NCI-H1417 treated with DMSO at 0.1 percent for 48 hours (cell line): ENCODE data around the gene CCDC88A.
"Not testable (repeated sequence)": the region's sequence is repeated elsewhere in the genome, so short reads cannot be mapped to it uniquely, and the experiment has no call there.

Experiments
- DNase-seq: peaks from one replicate; lab custom pipeline; 2025; lab: John Stamatoyannopoulos, UW

Gene CCDC88A

GRCh38 chr2:55421326-55421725 lies 1.7 kb upstream of the CCDC88A start:
- DNase-seq: no peak

GRCh38 chr2:55420871-55421270 lies 1.2 kb upstream of the CCDC88A start:
- no peak for DNase-seq

DNA sequence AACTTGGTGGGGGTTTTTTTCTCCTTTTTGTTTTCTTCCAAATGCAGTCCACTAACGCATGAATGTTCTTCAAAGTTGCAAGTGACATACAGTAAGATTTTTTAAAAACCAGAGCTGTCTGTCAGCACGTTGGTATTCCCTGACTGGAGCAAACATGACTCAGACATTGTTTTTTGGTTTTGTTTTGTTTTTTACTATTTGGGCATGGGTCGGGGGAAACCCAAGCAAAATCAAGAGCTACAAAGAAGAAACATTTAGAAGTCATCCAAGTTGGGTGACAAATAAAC lies 726 bp upstream of the CCDC88A start:
- DNase-seq: no peak

- DNase-seq: no peak
Measured at GRCh38 chr2:55419233-55419678, 400 bp downstream of the CCDC88A start.

- DNase-seq: no peak
Measured at GRCh38 chr2:55418512-55419232, 984 bp downstream of the CCDC88A start.

DNA sequence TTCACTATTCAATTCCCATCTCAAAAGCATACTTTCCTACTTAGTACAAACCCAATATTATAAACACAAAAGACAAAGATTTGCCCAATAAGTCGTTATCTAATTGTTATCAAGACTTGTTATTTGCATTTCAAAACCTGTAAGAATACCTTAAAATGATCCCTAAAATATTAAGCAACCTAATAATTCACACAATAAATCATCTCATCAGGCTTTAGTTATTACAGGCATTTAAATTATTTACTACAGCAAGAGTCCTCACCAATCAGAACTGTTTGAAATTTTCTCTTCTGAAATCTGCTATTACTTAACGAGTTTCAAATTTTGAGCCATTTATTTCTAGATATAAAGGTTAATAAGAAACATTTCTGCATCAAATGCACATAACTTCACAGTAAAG lies 1.6 kb downstream of the CCDC88A start:
- DNase-seq: no peak

DNA sequence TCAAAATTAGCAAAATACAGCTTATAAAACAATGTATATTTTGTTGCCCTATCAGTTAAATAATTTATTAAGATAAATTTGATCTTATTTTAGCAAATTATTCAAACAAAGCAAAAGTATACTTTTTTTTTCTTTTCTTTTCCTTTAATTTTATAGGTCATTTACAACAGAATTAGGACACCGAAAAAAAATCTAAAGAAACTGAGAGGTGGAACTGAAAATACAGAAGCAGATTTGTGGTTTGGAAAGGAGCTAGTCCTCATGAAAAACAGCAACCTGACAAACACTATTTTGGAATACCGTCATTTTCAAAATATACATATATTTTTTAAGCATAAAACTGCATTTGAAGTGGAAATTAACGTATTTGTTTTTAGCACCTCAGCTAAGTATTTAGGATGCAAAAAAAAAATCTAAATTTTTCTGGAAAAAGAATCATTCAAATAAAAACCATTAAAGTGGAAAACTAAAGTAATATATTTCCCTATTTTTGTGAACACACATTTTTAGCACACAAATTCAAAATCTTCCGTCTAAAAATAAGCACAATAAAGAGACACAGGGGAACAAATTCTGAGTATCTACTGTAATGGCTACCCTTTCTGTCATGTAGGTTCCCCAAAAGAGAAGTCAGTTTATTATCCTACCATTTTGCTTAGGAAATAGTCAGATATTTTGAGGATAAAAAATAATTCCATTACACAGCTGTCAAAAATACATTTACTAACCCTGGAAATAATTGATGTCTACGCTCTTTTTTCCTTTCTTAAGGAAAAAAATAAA lies 2.7 kb downstream of the CCDC88A start:
- no peak for DNase-seq

GRCh38 chr2:55415300-55415699 lies 4.4 kb downstream of the CCDC88A start:
- DNase-seq: no peak

- no peak for DNase-seq
Measured at GRCh38 chr2:55408918-55409868, 10.5 kb downstream of the CCDC88A start.

DNA sequence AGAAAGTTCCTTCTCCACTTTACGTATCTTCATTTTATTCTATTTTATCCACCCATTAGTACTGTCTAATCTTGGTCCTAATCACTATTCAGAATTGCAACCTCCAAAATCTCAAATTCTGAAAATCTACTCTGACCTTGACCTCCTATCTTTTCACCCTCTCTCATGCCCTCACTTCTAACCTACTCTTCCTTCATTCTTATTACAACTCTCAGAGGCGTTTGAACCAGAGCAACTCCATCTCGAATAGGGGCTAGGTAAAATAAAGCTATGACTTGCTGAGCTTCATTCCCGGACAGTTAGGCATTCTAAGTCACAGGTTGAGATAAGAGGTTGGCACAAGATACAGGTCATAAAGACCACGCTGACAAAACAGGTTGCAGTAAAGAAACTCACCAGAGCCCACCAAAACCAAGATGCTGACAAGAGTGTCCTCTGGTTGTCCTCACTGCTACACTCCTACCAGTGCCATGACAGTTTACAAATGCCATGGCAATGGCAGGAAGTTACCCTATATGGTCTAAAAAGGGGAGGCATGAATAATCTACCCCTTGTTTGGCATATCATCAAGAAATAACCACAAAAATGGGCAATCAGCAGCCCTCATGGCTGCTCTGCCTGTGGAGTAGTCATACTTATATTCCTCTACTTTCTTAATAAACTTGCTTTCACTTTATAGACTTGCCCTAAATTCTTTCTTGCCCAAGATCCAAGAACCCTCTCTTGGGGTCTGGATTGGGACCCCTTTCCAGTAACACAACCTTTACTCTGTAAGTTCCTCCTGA lies 11.4 kb downstream of the CCDC88A start:
- DNase-seq: no peak

DNA sequence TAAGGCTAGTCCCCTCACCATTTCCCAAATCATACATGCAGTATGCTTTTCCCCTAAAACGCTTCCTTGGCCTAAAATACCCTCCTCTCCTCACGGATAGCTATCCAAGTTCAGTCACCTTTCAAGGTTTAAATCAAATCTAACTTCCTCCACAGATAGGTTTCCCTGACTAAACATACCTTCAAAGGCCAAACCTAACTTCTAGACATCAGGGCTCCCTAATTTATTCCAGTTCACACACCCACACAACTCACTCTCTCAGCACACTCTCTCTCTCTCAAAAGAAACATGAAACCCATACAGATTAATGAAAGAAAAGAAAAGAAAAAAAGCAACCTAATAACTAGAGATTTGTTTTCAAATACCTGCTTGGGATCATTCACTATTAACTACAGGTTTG lies 14.5 kb downstream of the CCDC88A start:
- DNase-seq: no peak

- no peak for DNase-seq
Measured at GRCh38 chr2:55403256-55403998, 16.2 kb downstream of the CCDC88A start.

GRCh38 chr2:55401124-55401523 lies 18.5 kb downstream of the CCDC88A start:
- DNase-seq: no peak

DNA sequence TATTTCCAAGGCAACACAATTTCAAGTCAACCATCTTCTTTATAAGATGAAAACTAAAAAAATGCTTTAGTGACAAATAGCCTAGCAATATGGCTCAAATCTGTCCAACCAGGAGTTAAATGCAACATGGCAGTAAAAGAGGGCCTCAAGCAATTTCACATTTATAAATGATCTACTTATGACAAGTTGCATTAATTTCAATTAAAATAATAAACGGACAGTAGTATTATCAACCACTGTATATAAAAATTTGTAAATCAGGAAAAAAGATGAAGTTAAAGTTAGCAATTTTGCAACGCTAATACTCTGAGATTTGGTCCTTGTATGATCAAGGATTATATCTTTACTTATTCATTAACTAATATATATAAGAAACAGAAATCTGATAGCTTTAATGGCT lies 19.3 kb downstream of the CCDC88A start:
- no peak for DNase-seq

GRCh38 chr2:55399815-55400214 lies 19.8 kb downstream of the CCDC88A start:
- no peak for DNase-seq

GRCh38 chr2:55395724-55396605 lies 23.7 kb downstream of the CCDC88A start:
- no peak for DNase-seq

DNA sequence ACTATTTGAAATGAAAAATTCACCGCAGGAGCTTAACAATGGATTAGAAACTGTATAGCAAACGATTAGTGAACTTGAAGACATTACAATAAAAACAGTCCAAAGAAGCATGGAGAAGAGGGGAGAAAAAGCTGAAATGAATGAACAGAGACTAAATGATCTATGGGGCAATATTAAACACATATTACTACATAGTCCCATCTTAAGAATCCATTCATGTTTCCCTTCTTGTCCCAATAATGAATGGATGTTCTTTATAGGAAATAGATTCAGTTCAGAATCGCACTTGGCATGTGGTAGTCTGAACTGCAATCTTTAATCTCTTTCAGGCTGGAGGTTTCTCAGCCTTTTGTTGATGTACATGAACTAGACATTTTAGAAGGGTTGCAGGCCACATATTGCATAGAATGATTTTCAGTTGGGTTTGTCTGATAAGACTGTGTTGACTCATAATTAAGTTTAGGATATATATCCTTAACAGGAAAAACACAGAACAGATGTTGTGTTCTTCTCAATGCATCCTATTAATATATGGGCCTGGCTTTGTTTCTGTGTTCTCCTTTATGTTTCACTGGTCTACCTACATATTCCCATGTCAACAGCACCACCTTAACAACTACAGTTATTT lies 27.9 kb downstream of the CCDC88A start:
- DNase-seq: no peak

- DNase-seq: no peak
Measured at GRCh38 chr2:55391155-55391554, 28.5 kb downstream of the CCDC88A start.

DNA sequence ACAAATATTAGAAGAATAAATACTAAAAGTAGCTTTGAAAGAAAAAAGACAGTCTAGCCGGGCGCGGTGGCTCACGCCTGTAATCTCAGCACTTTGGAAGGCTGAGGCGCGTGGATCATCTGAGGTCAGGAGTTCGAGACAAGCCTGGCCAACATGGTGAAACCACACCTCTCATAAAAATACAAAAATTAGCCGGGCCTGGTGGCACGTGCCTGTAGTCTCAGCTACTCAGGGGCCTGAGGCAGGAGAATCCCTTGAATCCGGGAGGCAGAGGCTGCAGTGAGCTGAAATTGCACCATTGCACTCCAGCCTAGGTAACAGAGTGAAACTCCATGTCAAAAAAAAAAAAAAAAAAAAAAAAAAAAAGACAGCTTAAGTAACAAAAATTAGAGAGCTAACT lies 34.1 kb downstream of the CCDC88A start:
- not testable (repeated sequence) for DNase-seq

GRCh38 chr2:55384786-55385185 lies 34.9 kb downstream of the CCDC88A start:
- no peak for DNase-seq
